Gastrocnemius medialis (tissue), 4 donors: Measurements from ENCODE around the gene LRCH1. TPM values are rescaled to one million over a fixed set of nuclear protein-coding genes. Genes with fewer than 3 reads are reported as not detected.

ENCODE experiments used
- ATAC-seq, 2 donors: fragments of 150-250 bp; one replicate each; pipeline ENCODE4 v1.9.1; 2016
- DNase-seq, 2 donors: peaks; one replicate each; pipeline ENCODE4 v3.0.0-alpha.2; 2019
- H3K27ac ChIP-seq, 4 donors: fragments of 200-600 bp; sonication (generic); 1 replicate in 1 of 4; 2 replicates in 3 of 4; pipeline ENCODE4 v1.5.1; 2016 to 2018; ENCODE audit warnings: mild to moderate bottlenecking in 2 of 4, moderate library complexity in 1 of 4
- H3K27me3 ChIP-seq, 3 donors: fragments of 200-600 bp; sonication (generic) in 2 of 3; 1 replicate in 1 of 3; 2 replicates in 2 of 3; pipeline versions ENCODE4 v1.5.1 to v1.6.0; 2016 to 2019; ENCODE audit warnings: mild to moderate bottlenecking in 1 of 3, moderate library complexity in 1 of 3
- H3K36me3 ChIP-seq, 2 donors: fragments of 200-600 bp; sonication (generic) in 1 of 2; one replicate each; pipeline ENCODE4 v1.5.1; 2017 to 2018
- H3K4me1 ChIP-seq, 2 donors: fragments of 200-600 bp; sonication (generic) in 1 of 2; one replicate each; pipeline ENCODE4 v1.5.1; 2016 to 2017; ENCODE audit warnings: mild to moderate bottlenecking in 2 of 2
- H3K4me3 ChIP-seq, 4 donors: fragments of 200-600 bp; sonication (generic) in 3 of 4; 1 replicate in 1 of 4; 2 replicates in 3 of 4; pipeline ENCODE4 v1.5.1; 2016 to 2019; ENCODE audit warnings: mild to moderate bottlenecking in 2 of 4
- H3K9me3 ChIP-seq, 3 donors: fragments of 200-600 bp; sonication (generic) in 2 of 3; 1 replicate in 1 of 3; 2 replicates in 2 of 3; pipeline ENCODE4 v1.5.1; 2016 to 2019
- POLR2A ChIP-seq, 2 donors: fragments of 450-650 bp; IDR thresholded peaks; one replicate each; pipeline ENCODE4 v1.6.1; 2017; ENCODE audit warnings: antibody characterized with exemption in 2 of 2, mild to moderate bottlenecking in 2 of 2, moderate library complexity in 2 of 2
- in situ Hi-C, 4 donors: fragments of 200-750 bp; cut with MboI; loops; one replicate each; pipeline versions ENCODE4 v1.15.0 to v1.8.0; 2017; ENCODE audit warnings: low sequenced_read_pairs in 4 of 4
- intact Hi-C: fragments of 100-400 bp; cut with DNase I; formaldehyde crosslinking; loops from one replicate; pipeline ENCODE4 v1.15.1; 2023; ENCODE audit warnings: low total_unique reads
- total RNA-seq, 4 donors: library from RNA; depleted of rRNA; stranded (reverse); fragments of >200 nt; gene quantifications; one replicate each; pipeline versions ENCODE4 v1.1.0 to v1.2.3, GENCODE V29; 2016
- TF ChIP-seq, protein P1 (sequence below), 5 experiments: fragments of 450-650 bp in 3 of 5; fragments of 200-600 bp in 2 of 5; sonication (generic) in 2 of 5; IDR thresholded peaks in 4 of 5; conservative IDR thresholded peaks in 1 of 5; 1 replicate in 4 of 5; 2 replicates in 1 of 5; pipeline ENCODE4 v1.5.1; 2016 to 2019; ENCODE audit warnings: antibody characterized with exemption in 5 of 5, mild to moderate bottlenecking in 3 of 5, moderate library complexity in 3 of 5

LRCH1 gene
- total RNA-seq, 4 donors from 2014 or later = 3.4 to 5.0 (median 3.9) TPM

DNA sequence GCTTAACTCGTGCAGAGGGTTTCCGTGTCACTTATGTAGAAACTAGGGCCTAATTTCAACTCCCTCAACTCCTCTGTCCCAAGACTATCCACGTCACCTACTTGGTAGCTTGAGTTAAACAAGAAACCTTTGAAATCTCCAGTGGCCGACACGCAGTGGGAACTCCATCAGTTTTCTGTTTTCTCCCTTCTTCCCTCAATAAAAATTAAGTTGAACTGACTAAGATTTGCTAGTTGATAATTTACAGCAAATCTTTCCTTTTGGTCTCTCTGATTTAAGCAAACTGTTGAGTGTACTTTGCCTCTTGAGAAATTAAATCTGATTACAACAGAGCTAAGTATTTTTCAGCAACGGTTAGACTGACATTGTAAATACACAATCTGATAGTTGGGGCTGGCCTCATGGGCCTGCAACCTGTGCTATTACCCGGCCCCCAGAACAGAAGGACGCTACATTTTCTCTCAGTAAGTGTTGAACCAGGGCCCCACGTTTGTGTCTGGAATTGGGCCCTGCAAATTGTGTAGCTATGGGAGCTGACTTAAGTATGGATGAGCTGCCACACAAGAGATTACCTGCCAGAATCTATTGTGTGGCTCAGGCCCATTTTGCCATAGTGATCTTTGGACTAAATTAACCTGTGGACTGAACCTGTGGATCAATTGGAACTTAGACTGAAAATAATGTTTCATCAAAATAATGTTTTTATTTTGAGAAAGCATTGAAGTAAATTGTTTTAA, 244.7 kb downstream of the LRCH1 start:
- intact Hi-C loops = loop anchor here (5.0 kb wide), 1 partner anchor 245 kb away; the partner anchor contains the start of gene LRCH1

DNA sequence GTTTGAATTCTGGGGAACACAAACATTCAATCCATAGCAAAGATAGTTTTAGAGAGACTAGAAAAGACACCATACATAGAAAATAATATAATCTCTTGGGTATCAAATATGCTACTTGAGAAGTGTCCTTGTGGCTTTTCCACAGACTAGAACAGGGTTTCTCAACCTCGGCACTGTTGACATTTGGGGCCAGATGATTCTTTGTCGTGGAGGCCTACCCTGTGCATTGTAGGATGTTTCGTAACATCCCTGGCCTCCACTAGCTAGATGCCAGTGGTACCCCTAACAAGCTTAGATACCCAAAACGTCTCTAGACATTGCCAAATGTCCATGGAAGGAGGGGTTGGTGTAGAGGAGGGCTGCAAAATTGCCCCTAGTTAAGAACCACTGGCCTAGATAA, 246.2 kb downstream of the LRCH1 start:
- Histone ChIP-seq H3K9me3 (no peaks in the 10 kb centered on the region), H3K36me3 (no peaks in the 10 kb centered on the region), H3K4me3 (no peak overlapping the region), H3K27me3 (no peaks in the 10 kb centered on the region), H3K27ac (no peak overlapping the region), H3K4me1 (peaks cover 21 to 25% of the 10 kb centered on the region in 2 donors)
- intact Hi-C loops (loop anchor here (5.0 kb wide), 1 partner anchor 247 kb away; the partner anchor contains the start of gene LRCH1), in situ Hi-C loops (no loop called here)
- DNase-seq (no peak), ATAC-seq (no peak)
- no peak for TF ChIP-seq POLR2A (IDR thresholded peaks at IDR 0.05)
- TF ChIP-seq, protein P1, sequence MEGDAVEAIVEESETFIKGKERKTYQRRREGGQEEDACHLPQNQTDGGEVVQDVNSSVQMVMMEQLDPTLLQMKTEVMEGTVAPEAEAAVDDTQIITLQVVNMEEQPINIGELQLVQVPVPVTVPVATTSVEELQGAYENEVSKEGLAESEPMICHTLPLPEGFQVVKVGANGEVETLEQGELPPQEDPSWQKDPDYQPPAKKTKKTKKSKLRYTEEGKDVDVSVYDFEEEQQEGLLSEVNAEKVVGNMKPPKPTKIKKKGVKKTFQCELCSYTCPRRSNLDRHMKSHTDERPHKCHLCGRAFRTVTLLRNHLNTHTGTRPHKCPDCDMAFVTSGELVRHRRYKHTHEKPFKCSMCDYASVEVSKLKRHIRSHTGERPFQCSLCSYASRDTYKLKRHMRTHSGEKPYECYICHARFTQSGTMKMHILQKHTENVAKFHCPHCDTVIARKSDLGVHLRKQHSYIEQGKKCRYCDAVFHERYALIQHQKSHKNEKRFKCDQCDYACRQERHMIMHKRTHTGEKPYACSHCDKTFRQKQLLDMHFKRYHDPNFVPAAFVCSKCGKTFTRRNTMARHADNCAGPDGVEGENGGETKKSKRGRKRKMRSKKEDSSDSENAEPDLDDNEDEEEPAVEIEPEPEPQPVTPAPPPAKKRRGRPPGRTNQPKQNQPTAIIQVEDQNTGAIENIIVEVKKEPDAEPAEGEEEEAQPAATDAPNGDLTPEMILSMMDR (IDR thresholded peaks at IDR 0.05 in 4 of 5, conservative IDR thresholded peaks at IDR 0.05 in 1 of 5) = no peak

More for the DNA sequence above, 244.7 kb downstream of the LRCH1 start:
- peak overlapping the region; percentile 72 to 90 (median 79) for H3K4me3 ChIP-seq
- ATAC-seq (no peak), DNase-seq (no peak)
- H3K9me3 ChIP-seq = no peaks in the 10 kb centered on the region
- peak overlapping the region; percentile 86 to 94 (median 92) for H3K27ac ChIP-seq
- TF ChIP-seq, protein P1 (IDR thresholded peaks at IDR 0.05 in 4 of 5, conservative IDR thresholded peaks at IDR 0.05 in 1 of 5) = no peak
- TF ChIP-seq POLR2A (IDR thresholded peaks at IDR 0.05) = no peak
- no peaks in the 10 kb centered on the region for H3K36me3 ChIP-seq
- H3K4me1 ChIP-seq = peaks cover 25 to 35% of the 10 kb centered on the region in 2 donors
- in situ Hi-C loops = no loop called here
- no peaks in the 10 kb centered on the region for H3K27me3 ChIP-seq

GRCh38 chr13:46801858-46802257, 248.9 kb downstream of the LRCH1 start:
- H3K27ac ChIP-seq = no peak overlapping the region
- H3K9me3 ChIP-seq = no peaks in the 10 kb centered on the region
- ATAC-seq = no peak
- intact Hi-C loops (no loop called here), in situ Hi-C loops (no loop called here)
- no peak overlapping the region for H3K4me3 ChIP-seq
- H3K27me3 ChIP-seq = no peaks in the 10 kb centered on the region
- no peak for DNase-seq
- peaks cover 3 to 7% of the 10 kb centered on the region in 2 donors for H3K4me1 ChIP-seq
- no peaks in the 10 kb centered on the region for H3K36me3 ChIP-seq
- TF ChIP-seq, protein P1 (IDR thresholded peaks at IDR 0.05 in 4 of 5, conservative IDR thresholded peaks at IDR 0.05 in 1 of 5) = no peak
- no peak for TF ChIP-seq POLR2A (IDR thresholded peaks at IDR 0.05)

Other genes with a start within 250 kb of the LRCH1 start
- gene RUBCNL, start 165.9 kb upstream of the LRCH1 start, total RNA-seq = under 1 TPM in 2 of 4 donors, not detected in 2; 0.42 to 0.78 TPM
- 100 to 1,000 TPM in 1 of 4 donors, 10 to 100 TPM in 3; 70.7 to 100 (median 94.3) TPM for gene ESD, start 244.0 kb downstream of the LRCH1 start, total RNA-seq